RCC 7860 (cell line): ENCODE data around the gene GPAT2.
"Not testable (repeated sequence)": the region's sequence is repeated elsewhere in the genome, so short reads cannot be mapped to it uniquely, and the experiment has no call there.

ENCODE experiments used
- DNase-seq: peaks from one replicate; pipeline ENCODE4 v3.0.0-alpha.2; 2015; ENCODE audit warnings: low spot score
- FAIRE-seq: peaks from 2 replicates; lab custom pipeline; 2012; peaks lifted over from hg19 to GRCh38; lab: Jason Lieb, UNC

The GPAT2 gene

GRCh38 chr2:96065381-96065930 lies 30.7 kb upstream of the GPAT2 start:
- FAIRE-seq, result no peak
- DNase-seq, result no peak

DNA sequence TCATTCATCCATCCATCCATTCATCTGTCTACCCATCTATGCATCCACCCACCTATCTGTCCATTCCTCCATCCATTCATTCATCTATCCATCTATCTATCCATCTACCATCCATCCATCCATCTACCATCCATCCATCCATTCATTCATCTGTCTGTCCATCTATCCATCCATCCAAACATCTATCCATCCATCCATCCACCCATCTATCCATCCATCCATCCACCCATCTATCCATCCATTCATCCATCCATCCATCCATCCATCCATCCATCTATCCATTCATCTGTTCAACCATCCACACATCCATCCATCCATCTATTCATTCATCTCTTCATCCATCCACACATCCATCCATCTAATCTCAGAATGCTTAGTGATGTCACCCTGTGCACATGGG lies 30.0 kb upstream of the GPAT2 start:
- not testable (repeated sequence) for FAIRE-seq, DNase-seq

DNA sequence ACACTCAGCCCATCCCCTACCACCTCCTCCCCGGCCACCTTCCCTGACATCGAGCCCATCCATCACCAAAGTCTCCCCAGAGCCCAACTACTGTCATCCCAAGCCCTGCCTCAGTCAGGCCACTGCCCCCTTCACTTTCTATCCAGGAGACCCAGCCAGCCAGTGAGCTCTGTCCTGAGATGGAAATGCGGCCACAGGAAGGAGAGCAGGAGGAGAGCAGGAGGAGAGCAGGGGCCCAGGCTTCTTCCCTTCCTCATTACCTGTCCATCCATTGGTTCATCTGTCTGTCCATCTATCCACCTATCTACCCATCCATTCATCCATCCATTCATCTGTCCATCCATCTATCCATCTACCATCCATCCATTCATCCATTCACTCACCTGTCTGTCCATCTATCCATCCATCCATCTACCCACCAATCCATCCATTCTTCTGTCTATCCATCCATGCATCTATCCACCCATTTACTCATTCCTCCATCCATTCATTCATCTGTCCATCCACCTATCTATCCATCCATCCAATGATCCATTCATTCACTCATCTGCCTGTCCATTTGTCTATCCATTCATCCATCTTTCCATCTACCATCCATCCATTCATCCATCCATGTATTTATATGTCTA lies 29.4 kb upstream of the GPAT2 start:
- FAIRE-seq, DNase-seq: not testable (repeated sequence)

GRCh38 chr2:96063116-96063899 lies 28.6 kb upstream of the GPAT2 start:
- DNase-seq (peak; percentile 47), FAIRE-seq (peak; percentile 23)

DNA sequence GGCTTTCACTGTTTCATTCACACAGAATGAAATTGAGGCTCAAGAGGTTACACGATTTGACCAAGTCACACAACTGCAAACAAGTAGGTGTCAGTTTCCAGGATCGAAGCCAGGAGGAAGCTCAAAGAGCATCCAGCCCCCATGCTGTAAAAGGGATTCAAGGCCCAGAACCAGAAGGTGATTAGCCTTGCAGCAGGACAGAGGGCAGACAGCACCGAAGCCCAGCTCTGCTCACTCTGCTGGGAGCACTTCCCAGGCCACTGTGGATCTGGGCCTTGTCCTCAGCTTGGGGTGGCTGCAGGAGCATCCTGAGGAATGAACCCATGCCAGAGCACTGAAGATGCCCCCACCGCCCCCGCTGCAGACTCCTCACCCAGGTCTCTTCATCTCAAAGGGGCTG lies 27.8 kb upstream of the GPAT2 start:
- FAIRE-seq, DNase-seq: not testable (repeated sequence)

- not testable (repeated sequence) for FAIRE-seq, DNase-seq
Measured at GRCh38 chr2:96061901-96062300, 27.2 kb upstream of the GPAT2 start.

DNA sequence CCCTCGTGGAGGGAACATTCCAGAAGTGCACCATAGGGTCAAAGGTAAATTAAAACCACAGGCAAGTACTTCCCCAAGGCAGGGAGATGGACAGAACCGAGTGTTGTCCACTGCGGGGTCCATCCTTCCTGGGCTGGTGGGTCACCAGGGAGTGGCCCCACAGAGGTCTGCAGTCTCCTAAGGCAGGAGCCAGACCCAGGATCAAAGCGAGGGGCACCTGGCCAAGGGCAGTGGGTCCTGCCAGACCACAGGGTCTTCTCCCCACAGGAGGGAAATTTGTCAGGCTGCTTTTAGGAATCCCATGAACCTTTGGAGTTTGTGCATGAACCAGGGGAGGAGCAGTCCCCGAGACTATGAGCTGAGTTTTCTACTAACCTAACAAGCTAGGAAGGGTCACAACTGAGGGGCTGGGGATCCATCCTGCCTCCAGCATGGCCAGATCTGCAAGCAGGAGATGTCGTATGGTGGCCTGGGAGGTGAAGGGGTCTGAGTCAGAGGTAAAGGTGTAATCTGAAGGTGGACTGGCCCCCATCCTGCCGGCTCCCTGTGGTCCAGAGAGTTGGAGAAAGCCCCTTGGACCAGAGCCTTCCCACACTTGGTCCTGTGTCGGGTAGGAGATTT lies 26.6 kb upstream of the GPAT2 start:
- not testable (repeated sequence) for FAIRE-seq, DNase-seq

DNA sequence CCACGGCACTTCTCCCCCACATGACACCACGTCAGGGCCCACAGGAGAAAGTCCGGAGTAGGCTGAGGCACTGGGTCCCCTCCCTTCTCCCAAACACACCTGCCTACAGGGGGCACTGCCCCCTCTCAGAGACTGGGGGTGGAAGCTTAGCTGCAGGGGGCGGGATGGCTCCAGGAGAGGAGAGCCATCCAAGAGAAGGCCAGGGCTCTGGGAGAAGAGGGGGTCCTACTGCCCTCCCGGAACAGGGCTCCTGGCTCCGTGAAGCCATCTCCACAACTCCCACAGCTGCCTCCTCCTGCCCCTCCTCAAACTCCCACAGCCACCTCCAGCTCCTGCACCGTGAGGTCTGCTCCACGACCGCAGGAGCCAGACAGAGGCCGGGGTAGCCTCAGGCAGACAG lies 25.6 kb upstream of the GPAT2 start:
- not testable (repeated sequence) for FAIRE-seq, DNase-seq

DNA sequence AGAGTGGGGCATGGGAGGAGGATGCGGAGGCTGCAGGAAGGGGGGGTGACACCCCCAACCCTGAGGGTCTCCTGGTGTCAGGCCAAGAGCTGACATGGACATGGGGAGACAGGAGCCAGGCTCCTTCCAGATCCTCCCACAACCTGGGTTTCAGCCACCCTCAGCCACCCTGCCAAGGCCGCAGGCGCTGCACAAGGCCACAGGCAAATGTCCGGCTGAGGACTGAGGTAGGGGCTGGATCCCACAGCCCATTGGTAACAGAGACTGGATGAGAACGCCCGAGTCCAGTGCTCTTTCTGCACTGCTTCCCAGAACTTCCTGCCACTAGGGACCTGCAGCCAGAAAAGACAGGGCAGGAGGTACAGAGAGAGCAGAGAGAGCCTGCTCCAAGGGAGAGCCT lies 24.7 kb upstream of the GPAT2 start:
- not testable (repeated sequence) for DNase-seq, FAIRE-seq

DNA sequence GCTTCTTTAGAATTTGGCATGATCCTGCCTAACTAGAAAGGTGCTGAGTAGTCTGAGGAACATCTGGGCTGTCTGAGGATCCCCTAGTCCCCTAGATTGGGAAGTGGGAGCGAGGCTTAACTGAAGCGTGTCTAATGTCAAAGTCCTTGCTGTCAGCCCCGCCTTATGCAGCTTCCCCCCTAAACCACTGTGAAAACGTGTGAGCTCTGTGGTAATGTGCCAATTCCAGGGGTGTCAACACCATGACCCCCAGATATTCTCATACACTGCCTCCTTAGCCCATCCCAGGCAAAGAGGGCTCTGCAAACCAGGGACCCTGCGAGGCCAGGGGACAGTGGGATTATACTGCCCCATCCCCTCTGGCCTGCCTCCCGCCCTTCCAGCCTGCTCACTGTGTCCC lies 21.1 kb upstream of the GPAT2 start:
- FAIRE-seq, DNase-seq: not testable (repeated sequence)

DNA sequence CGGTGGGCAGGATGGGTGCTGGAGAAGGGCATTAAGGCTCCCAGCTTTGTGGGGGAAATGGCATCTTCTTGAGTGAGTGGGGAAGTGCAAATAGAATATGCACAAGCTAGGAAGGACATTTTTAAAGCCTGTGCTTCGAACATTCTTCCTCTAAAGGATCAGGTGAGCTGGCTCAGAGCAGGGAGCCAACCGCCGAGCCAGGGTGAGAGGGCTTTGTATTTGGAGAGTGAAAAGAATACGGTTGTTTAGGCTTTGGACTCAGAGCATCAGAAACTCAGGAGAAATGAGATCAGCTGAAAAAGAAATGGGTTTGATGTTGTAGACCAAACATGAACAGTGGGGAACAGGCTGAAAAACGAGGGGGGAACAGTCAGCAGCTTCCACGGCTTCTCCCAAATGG lies 19.8 kb upstream of the GPAT2 start:
- DNase-seq, FAIRE-seq: not testable (repeated sequence)

DNA sequence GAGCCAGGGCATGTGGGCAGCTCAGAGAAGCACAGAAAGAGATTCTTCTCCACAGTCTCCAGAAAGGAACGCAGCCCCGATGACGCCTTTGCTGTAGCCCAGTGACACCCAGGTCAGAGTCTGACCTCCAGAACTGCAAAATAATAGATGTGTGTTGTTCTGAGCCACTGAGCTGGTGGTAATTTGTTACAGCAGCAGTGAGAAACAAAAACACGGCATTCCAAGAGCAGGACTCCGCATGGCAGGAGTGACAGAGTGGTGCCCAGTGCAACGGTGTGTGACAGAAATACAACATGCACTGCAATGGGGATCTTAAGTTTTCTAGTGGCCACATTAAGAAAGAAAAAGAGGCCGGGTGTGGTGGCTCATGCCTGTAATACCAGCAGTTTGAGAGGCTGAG lies 18.7 kb upstream of the GPAT2 start:
- not testable (repeated sequence) for FAIRE-seq, DNase-seq

DNA sequence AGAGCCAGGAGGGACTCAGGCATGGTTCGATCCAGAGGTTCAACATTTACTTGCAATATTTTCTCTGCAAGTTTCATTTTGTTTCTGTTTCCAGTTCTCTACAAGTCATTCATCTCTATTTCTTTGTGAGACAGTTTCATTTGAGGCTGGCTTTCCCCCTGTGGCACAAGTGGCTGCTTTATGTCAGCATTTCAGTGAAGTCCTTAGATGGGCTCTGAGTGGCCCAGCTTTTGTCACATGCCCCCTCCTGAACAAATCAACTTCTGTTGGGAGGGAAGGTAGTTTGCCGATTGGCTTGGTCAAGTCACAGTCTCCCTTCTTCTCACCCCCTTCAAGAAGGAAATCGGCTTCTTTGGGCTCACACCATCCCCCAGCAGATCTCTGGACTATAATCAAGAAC lies 17.9 kb upstream of the GPAT2 start:
- FAIRE-seq, DNase-seq: not testable (repeated sequence)

DNA sequence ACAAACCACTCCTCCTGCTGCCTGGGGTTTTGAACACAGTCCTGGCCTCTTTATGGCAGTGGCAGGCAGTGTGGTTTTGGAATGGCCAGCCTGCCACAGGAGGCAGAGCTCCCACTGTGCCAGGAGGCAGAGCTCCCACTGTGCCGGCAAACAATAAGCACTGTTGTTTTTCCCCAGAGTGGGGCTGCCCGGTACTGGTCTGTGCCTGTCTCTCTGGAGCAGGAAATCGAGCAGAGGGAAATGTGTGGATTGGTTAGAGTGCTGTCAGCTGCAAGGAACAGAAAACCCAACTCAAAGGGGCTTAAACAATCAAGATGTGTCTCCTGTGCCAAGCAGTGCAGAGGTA lies 15.2 kb upstream of the GPAT2 start:
- DNase-seq, FAIRE-seq: not testable (repeated sequence)

- not testable (repeated sequence) for DNase-seq, FAIRE-seq
Measured at GRCh38 chr2:96049049-96049916, 14.6 kb upstream of the GPAT2 start.

DNA sequence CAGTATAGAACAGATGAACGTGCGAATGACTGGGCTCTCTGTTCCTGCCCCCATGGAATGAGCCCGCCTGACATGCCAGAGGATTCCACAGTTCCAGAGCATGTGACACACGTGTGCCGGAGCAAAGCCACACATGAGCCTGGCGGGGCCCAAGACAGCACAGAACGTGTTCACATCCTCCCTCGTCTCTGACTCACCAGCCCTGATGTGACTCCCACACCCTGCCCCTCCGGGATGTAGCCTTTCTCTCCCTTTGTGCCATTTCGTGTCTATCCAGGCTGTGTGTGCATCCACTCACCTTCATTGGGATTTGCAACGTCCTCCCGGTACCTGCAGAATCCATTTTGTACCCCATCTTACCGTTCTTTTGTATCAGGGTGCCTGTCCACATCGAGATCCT lies 838 bp upstream of the GPAT2 start:
- FAIRE-seq, DNase-seq: not testable (repeated sequence)

DNA sequence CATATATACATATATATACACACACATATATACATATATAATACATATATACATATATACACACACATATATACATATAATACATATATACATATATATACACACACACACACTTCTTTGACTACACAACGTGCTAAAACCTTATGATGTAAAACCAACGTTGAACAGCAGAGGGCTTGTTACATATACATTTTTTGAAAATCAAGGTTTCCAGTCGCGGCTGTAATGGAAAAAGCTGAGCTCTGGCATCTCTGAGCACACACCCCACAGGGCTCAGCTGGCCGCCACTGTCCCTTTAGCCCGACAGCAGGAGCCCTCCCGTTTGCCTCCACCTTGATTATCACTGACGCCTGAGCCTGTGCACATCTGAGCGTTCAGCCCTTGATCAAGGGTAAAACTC lies 719 bp downstream of the GPAT2 start:
- peak; percentile 70 for FAIRE-seq
- DNase-seq, result not testable (repeated sequence)

DNA sequence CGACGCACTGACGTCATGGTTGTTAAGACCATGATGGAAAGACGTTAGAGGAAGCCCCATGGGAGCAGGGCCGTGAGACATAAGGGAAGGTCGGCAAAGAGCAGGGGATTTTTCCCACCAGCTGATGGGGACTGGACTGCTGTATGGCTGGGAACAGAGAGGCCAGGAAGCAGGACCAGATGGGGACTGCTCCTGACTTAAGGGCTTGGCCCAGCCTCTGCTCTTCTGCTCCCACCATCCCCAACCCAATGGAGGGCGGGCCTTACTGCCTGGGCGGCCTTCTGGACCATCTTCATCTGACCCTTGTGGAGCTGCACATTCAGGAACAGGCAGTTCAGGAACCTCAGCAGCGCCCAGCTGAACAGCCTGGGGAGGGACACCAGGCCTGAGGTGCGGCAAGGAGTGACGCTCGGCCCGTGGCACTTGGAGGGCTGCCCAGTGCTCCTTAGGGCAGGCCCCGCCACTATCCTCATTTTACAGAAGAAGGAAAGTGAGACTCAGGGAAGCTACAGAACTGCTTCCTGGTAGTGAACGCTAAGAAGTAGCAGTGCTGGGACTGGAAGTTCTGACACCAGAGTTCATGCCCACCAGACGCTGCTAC lies 6.9 kb downstream of the GPAT2 start:
- not testable (repeated sequence) for DNase-seq, FAIRE-seq

GRCh38 chr2:96025755-96026154 lies 9.0 kb downstream of the GPAT2 start:
- not testable (repeated sequence) for DNase-seq, FAIRE-seq

GRCh38 chr2:96025194-96025492 lies 9.6 kb downstream of the GPAT2 start:
- no peak for DNase-seq
- FAIRE-seq, result no peak
